Stimulated activated CD8-positive, alpha-beta memory T cell treated with anti-CD3 and anti-CD28 coated beads, Interleukin-12 subunit alpha, Interleukin-12 subunit beta, amount 100 ng/mL, for 1 hour (primary cell): ENCODE measurements around the gene INAVA.
"Not testable (repeated sequence)": the region's sequence is repeated elsewhere in the genome, so short reads cannot be mapped to it uniquely, and the experiment has no call there.

Experiments
- DNase-seq: peaks from one replicate; pipeline ENCODE4 v3.0.0-alpha.2; 2020; ENCODE audit warnings: low read depth

Gene INAVA

DNA sequence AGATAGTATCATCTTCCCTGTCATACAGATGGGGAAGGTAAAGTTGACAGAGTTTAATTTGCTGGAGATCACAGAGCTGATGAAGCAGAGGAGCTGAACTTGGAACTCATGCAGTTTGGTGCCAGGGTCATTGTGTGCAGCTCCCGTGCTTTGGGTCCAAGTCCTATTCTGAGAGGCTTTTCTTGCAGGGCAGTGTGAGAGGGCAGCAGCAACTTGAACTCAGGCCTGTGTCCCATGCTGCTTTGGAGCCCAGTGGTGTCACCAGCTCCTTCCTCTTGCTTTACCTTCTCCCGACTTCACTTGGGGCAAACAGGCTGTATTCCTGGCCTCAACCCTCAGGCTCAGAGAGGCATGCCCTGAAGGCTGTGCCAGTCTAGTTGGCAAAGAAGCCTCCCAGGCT, 24.7 kb downstream of the INAVA start:
- DNase-seq = no peak

DNA sequence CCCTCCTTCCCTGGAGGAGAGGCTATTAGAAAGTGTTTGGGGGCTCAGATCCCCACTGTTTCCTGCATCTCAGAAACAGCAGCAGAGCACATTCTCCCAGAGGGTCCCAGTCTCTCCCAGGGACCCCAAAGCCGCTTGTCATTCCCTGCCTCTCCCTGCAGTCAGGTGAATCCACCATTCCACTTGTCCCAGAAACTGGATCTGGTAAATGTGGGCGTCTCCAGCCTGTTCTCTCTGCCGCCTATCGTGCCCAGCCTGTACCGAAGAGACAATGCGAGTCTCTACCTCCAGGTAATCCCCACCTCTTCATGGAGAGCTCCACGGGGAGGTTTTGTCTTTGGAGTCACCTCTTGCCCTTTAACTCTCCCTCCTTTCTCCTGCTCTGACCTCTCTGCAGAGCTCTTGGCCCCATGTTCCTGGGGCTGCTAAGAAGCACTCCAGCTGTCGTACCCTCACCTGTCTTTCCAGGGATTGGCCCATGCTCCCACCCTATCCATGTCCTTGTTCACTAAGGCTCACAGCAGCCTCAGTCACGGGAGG, 26.9 kb downstream of the INAVA start:
- DNase-seq = no peak

DNA sequence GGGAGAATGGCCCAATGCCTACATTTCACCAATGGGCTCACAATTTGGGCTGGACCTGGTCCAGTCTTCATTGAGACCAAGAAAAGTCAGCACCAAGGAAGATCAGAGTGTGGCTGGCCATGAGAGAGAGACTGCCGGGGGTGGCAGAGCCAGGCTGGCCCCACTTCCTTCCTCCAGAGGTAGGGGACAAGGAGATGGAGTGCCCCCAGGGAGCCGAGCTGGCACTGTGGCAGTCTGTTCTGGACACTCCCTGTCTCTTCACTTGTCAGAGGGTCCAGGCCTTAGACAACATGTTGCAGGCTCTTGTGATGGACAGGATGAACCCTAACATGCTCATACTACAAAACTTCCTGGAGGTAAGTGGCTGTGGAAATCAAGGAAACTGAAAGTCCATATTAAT, 27.7 kb downstream of the INAVA start:
- DNase-seq = no peak

DNA sequence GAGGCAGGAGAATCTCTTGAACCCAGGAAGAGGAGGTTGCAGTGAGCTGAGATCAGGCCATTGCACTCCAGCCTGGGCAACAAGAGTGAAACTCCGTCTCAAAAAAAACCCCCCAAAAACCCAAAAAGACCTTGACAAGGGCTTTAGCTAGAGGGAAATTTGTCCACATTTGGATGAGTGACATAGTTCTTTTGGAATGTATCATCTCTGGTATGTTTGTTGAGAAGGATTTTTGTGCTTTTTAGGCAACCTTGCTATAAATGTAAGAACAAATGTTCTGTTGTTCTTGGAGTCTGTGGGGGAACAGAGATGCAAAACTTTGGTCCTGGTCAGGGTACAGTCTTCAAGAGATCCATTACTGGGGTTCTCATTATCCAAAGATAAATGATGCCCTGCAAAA, 28.9 kb downstream of the INAVA start:
- DNase-seq = no peak

DNA sequence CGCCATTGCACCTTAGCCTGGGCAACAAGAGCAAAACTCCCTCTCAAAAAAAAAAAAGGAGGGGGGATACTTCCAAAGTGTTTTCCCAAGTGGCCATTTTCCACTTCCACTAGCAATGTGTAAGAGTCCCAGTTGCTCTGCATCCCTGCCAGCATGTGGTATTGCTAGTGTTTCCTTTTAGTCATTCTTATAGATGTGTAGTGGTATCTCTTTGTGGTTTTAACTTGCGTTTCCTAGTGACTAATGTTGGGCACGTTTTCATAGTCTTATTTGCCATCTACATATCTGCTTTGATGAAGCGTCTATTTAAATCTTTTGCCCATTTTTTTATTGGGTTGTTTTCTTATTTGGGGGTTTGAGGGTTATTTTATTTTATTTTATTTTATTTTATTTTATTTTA, 31.1 kb downstream of the INAVA start:
- no peak for DNase-seq

DNA sequence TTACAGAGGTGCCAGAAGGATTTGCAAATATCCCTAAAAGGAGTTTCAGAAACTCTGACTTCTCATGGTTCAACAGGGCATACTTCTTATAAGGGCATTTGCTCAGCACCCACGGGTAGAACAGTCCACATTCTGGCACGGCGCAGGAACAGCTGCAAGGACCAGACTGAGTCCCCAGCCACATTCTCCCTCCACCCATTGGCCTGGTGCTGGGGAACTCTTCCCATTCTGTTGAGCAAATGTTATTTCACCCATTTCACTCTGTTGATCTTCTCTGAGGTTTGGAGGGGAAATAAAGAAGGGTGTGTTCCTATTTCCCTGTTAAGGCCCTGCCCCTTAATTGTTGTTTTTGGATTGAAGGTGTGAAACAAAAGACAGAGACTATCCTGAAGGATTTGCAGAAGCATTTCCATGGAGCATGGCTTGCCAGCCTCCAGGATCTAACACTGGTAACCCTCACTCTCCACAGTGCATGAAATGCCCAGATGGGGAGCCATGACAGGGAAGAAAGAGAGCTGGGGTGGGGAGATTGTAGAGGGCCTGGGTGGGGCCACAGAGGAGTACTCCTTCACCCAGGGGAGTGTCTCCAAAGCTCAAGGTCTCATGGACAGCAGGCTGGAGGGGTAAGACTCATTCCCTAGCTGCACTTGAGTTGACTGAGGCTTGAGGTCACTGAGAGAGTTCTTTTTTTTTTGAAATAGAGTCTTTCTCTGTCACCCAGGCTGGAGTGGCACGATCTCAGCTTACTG, 35.0 kb downstream of the INAVA start:
- no peak for DNase-seq

DNA sequence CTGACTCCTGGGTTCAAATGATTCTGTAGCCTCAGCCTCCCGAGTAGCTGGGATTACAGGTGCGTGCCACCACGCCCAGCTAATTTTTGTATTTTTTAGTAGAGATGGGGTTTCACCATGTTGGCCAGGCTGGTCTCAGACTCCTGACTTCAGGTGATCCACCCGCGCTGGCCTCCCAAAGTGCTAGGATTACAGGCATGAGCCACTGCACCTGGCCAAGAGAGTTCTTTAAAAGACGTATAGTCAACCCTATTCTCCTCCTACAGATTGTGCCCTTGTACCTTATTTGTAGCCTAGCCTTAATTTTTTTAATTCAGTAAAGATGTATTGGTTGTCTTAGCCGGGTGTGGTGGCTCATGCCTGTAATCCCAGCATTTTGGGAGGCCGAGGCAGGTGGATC, 35.6 kb downstream of the INAVA start:
- not testable (repeated sequence) for DNase-seq

DNA sequence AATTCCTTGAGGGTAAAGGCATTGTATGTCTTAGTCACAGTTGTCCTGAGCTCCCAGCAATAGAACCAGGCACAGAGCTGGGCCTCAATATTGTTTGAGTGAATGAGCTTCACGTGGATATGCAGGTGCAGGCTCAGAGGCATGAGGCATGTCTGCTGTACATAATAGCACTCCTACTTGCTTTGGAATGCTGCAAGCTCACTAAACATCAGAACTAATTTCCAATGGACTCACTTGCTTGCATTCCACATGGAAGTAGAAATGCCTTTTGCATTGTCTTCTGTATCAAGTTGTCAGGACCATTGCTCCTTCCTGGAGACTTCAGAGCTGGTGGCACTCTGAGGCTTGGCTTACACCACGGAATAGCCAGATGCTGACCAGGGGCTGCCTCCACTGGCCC, 37.1 kb downstream of the INAVA start:
- DNase-seq = no peak

DNA sequence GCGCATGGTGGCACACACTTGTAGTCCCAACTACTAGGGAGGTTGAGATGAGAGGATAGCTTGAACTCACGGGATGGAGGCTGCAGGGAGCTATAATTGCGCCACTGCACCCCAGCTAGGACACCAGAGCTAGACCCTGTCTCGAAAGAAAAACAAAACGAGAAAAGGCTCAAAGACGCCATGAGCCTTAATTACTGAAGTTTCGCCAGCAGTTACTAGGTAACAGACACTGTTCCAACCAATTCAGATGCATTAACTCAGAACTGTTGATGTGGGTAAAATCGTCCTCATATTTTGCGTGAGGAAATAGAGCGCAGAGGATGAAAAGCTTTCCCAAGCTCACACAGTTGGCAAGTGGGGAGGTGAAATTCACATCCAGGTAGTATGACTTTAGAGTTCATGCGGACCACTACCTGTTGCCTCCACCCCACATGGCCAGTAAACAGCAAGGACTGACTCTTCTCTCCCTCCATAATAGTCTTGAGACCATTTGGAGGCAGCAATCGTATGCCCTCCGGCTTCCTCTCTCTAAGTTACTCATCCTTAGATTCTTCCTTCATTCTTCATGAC, 40.1 kb downstream of the INAVA start:
- no peak for DNase-seq

DNA sequence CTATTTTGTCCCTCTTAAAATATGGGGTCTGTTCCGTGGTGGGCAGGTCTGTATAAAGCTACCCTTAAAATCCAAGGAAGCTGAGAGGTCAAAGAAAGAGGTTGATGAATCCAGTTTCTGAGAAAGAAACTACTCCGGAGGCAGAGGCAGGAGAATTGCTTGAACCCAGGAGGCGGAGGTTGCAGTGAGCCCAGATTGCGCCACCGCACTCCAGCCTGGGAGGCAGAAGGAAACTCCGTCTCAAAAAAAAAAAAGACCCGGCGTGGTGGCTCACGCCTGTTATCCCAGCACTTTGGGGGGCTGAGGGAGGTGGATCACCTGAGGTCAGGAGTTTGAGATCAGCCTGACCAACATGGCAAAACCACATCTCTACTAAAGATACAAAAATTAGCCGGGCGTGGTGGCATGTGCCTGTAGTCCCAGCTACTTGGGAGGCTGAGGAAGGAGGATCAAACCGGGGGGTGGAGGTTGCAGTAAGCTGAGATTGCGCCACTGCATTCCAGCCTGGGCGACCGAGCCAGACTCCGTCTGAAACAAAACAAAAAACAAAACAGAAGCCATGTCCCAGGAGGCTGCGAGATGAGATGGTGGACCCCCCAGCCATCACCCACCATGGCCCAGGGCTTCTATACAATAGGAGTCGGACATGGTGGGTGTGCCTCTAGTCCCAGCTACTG, 40.7 kb downstream of the INAVA start:
- DNase-seq = not testable (repeated sequence)

DNA sequence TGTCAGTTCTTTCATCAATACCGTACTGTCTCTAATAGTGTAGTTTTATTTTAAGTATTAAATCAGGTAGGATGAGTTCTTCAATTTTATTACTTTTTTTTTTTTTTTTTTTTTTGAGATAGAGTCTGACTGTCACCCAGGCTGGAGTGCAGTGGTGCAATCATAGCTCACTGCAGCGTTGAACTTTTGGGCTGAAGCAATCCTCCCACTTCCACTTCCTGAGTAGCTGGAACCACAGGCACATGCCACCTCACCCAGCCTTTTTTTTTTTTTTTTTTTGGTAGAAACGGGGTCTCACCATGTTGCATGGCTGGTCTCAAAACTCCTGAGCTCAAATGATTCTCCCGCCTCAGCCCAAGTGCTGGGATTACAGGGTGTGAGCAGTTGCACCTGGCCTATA, 44.3 kb downstream of the INAVA start:
- DNase-seq = no peak

DNA sequence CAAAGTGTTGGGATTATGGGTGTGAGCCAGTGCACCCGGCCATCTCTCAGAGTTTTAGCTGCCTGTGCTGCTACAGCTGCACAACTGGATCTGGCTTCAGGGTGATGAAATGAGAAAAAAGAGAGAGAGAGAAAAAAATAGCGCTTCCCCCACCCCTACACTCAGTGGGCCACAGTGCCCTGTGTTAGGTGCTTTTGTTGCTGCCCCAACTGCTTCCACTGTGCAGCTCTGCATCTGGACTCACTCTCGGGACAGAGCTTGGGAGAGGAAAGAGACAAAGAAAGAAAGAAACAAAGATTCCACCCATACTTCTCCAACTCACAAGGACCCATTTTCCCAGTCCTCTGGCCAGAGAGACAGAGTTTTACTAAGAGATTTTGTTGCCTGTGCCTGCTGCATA, 50.4 kb downstream of the INAVA start:
- DNase-seq = no peak

DNA sequence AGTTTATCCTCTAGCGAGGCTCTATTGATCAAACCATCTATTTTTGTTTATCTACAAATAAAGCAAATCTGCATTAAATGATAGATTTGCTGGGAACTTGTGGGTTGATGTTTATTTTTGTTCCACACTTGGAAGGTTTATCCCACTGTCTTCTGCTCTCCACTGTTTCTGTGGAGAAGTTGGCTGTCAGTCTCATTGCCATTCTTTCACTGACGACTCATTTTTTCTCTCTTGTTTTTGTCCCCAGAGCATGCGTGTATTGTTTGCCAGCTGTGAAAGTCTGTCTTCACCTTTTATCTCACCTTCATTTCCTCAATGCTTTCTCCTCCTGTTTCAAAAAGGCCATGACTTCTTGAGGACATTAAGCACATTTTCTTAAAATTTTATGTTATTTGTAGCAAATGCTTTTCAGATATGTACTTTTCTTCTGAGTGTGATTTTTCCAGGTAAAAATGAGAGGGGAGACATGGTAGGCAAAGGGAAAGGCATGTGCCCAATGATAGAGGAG, 52.4 kb downstream of the INAVA start:
- DNase-seq = no peak

DNA sequence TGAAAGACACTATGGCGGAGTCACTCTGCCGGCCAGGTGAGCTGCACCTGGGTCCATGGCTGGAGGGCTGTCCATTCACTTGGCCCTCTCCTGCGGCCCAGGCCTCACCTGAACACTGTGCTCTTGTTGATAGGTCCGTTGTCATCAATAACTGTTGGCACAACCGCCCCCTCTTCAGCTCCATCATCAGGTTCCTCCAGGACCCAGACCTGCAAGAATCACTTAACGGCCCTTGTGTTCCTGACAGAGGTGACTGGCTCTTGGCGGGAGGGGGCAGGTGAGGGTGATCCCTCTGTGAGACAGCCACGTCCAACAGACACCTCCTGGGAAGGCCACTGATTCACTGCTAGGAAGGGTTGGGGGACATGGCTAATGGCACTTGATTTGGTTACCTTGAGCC, 54.9 kb downstream of the INAVA start:
- DNase-seq = no peak

DNA sequence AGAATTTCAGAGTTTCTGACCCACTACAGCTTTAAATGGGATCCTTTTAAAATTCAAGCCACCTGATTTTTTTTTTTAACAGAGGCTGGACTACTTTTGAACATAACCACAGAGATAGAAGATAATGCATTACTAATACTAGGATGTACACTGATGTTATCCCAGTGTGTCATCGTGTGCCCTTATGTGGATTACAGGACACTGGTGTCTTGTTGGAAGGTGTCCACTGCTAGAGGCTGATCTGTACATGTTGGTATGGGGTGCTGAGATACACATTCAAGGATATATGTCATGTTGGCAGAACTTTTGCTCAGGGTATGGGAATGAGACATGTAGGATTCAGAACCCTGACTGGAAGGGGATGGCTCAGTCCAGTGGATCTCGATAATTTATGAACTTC, 56.3 kb downstream of the INAVA start:
- DNase-seq = no peak

DNA sequence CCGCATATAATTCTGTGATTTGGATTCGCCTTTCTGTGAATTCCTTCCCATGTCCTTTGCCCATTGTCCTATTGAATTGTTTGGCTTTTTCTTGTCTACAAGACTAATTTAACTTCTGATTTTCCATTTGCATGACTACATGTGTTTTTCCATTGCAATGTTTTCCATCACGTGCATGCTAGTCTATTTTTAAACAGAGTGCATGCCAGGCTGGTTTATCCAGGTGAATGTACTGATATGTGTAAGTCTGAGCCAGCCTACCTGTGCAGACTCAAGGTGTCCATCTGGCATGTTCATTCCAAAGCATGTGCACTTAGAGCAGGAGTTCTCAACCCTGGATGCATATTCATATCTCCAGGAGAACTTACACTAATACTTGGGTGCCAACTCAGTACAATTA, 59.7 kb downstream of the INAVA start:
- DNase-seq = no peak

DNA sequence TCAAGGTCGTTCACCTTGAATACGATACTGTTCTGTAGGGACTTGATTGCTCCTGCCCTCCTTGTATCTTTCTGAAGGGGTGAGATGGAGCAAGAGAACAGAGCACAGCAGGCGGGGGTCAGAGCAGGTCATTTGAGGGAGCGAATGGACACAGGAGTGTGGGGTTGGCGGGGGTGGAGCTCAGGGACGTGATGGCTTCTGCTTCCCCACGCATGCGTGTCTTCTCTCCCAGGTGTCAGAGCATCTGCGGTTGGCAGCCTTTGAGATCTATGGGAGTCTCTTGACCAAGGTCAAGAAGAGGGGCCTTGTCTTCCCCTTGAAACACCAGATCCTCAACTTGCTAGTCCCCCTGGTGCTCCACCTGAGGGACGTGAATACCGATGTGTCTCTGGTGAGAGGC, 63.9 kb downstream of the INAVA start:
- no peak for DNase-seq

DNA sequence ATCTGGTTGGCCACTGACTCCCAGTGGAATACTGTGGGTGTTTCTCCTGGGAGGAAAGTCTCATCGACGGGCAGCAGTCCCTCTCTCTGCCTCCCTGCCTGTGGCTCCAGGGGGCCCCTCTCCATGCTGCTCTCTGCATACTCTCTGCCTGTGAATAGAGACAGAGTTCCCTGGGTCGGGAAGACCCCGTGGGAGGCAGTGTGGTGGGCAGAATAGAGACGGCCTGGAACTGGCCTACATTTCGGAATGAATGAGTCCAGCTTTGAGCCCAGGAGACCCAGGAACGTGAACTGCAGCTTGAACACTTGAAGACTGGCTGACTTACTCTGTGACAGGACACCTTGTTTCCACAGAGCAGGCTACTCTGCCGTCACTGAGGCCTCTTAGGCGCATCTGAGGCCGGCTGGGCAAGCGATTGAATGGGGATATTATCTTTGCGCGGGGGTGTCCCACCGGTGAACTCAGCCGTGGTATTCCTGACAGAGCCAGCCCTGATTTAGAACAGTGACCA, 64.8 kb downstream of the INAVA start:
- DNase-seq = no peak

DNA sequence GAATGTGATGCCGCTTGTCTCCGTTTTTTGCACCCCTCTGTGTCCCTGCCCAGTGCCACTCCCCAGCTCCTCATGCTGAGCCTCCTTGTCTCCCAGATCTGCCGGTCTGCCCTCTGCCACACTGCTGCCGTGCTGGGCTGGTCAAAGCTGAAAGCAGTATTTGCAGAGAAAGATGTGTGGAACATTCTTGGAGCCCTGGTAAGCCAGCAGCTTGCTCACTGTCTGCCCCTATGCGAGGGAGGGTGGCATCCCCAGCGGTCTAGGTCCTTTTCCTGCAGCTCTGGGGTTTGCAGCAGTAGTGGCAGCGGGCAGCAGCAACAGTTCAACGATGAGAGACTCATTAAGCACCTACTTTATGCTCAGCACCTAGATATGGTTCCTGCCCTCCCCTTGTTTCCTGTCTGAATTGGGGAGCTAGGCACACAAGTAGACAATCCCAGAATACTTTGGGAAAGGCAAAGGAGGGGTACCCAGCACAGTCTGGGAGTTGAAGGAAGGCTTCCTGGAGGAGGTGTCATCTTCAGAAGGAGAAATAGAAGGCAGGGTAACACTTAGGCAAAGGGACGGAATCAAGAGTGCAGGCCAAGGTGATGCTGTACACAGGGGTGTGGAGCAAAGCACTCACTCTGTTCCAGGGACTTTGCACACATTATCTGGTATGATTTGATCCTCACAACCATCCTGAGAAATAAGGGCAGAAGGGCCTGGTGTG, 65.7 kb downstream of the INAVA start:
- DNase-seq = no peak

DNA sequence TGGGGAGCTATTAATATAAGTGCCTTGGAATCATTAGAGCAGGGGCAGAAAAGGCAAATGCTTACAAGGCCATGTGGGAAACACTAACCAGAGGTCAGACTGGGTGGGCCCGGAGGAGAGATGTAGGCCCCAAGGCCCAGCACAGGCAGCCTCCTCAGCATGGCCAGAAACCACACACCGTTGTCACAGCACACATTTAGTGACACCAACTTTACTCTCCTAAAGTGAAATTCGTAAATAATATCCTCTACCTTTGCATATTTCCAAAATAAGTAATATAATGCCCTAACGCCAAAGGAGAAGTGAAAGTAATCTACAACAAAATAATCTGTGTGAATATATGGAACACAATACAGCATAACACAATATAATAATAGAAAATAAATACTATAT, 66.2 kb downstream of the INAVA start:
- DNase-seq = no peak

DNA sequence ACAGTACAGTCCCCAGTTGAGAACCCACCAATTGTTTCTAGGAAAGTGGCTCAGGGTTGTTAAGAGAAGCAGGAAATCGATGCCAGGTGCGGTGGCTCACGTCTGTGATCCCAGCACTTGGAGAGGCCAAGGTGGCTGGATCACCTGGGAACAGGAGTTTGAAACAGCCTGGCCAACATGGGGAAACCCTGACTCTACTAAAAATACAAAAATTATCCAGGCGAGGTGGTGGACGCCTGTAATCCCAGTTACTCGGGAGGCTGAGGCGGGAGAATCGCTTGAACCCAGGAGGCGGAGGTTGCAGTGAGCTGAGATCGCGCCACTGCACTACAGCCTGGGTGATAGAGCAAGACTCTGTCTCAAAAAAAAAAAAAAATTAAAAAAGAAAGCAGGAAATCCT, 67.5 kb downstream of the INAVA start:
- DNase-seq = not testable (repeated sequence)

DNA sequence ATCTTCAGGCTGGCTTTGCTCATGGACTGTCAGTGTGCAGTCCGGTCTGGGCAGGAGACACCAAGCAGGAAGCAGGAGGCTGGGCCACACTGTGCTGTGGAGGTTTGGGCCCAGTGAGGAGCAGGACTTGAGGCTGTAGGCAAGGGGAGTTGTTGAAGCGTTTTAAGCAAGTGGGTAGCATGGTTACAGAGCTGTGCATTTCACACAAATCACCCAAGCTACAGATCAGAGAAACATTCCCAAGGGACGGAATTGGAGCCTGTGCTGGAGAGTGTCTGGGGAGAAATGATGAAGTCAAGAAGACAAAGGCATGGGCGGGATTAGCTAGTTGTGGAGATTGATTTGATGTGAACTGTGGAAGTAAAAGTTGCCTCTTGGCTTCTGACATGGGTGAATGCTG, 67.9 kb downstream of the INAVA start:
- no peak for DNase-seq
